ENCODE data around the gene IER3.

- TF ChIP-seq CTCF (IDR thresholded peaks at IDR 0.05 in 4 of 5, conservative IDR thresholded peaks at IDR 0.05 in 1 of 5) (no peak), POLR2A (IDR thresholded peaks at IDR 0.05) (no peak)
These were observed 19.3 kb downstream of the IER3 start for GRCh38 chr6:30724906-30725667.

All from gastrocnemius medialis (tissue), 4 donors.